GM12878 (cell line): ENCODE results near the gene LRRC8A. TPM values are rescaled to one million over a fixed set of nuclear protein-coding genes. Genes with fewer than 3 reads are reported as not detected.
A peak's percentile ranks its signal among the peaks of the same experiment; 100 is the strongest.

Experiments
- EGR1 ChIP-seq, 2 experiments: IDR thresholded peaks; 1 replicate in 1 of 2; 2 replicates in 1 of 2; pipeline ENCODE4 v1.6.1; 2011 to 2012; ENCODE audit warnings: low read depth in 2 of 2, low read length in 2 of 2, borderline replicate concordance in 1 of 2, mild to moderate bottlenecking in 1 of 2, moderate library complexity in 1 of 2
- EZH2 ChIP-seq: IDR thresholded peaks from 2 replicates; pipeline ENCODE4 v1.6.1; 2012; ENCODE audit warnings: low read depth, mild to moderate bottlenecking, control low read depth, inconsistent platforms, low read length, borderline replicate concordance; ENCODE audit not compliant: control insufficient read depth
- MLLT1 ChIP-seq: fragments of 450-650 bp; IDR thresholded peaks from 2 replicates; pipeline ENCODE4 v1.6.1; 2016; ENCODE audit warnings: mild to moderate bottlenecking
- NR2C1 ChIP-seq: fragments of 450-650 bp; IDR thresholded peaks from 2 replicates; pipeline ENCODE4 v1.6.1; 2017; ENCODE audit warnings: antibody characterized with exemption, mild to moderate bottlenecking, moderate library complexity
- POLR2AphosphoS5 ChIP-seq: IDR thresholded peaks from 2 replicates; pipeline ENCODE4 v1.6.1; 2011; ENCODE audit warnings: mild to moderate bottlenecking, low read length, inconsistent platforms
- SUZ12 ChIP-seq: fragments of 200-600 bp; sonication (generic); IDR thresholded peaks from one replicate; pipeline ENCODE4 v1.6.1; 2018; ENCODE audit warnings: antibody characterized with exemption, mild to moderate bottlenecking; ENCODE audit not compliant: unreplicated experiment
- ZBTB11 ChIP-seq: fragments of 450-650 bp; formaldehyde crosslinking; IDR thresholded peaks from 2 replicates; pipeline ENCODE4 v1.5.0; 2022; ENCODE audit warnings: mild to moderate bottlenecking, missing genetic modification characterization
- polyA plus RNA-seq, 11 experiments: library from polyadenylated mRNA; depleted of rRNA in 4 of 11; unstranded in 6 of 11; stranded (reverse) in 5 of 11; fragments of >200 nt; fragmentation: Nextera tagmentation in 4 of 11; fragmentation: Illumina TruSeq in 1 of 11; extraction: Ambion mirVana in 4 of 11; extraction: Trizol in 1 of 11; gene quantifications; 1 replicate in 1 of 11; 2 replicates in 10 of 11; pipeline versions ENCODE4 v1.2.1 to v1.2.3, GENCODE V29; 2011 to 2016; ENCODE audit warnings: inconsistent platforms in 2 of 11, missing spikeins in 2 of 11, low read depth in 1 of 11
- total RNA-seq, 4 experiments: library from RNA; depleted of rRNA in 3 of 4; stranded (reverse); fragments of >200 nt in 3 of 4; fragmentation: Illumina TruSeq in 1 of 4; extraction: Trizol in 1 of 4; gene quantifications; 2 replicates each; pipeline versions ENCODE4 v1.2.1 to v1.2.3, GENCODE V29; 2013 to 2021

The LRRC8A gene
- total and polyA plus RNA-seq, 10 of the 15 experiments (the other 5 are each of a cell fraction or from before 2014, with no cell fraction given): 1.6 to 15.9 (median 9.7) TPM

- TF ChIP-seq EZH2 (no peak), ZBTB11 (CRISPR knock-in tag) (peak; percentile 87), EGR1 (IDR thresholded peaks at IDR 0.05; ENCODE audit: borderline replicate concordance in 1 of 2, low read depth in 2 of 2, low read length in 2 of 2) (peak in 1 of 2 experiments; percentile 67; a peak in 1 of 3 replicates), NR2C1 (peak; percentile 85), POLR2AphosphoS5 (peak; percentile 76; the same call in 1 of the 2 replicates), SUZ12 (no peak), MLLT1 (no peak; the same call in none of the 2 replicates)
Measured at GRCh38 chr9:128881884-128882676, at the start of gene LRRC8A, which contains the start of gene KYAT1 (continued).
